NCI-H2081 (cell line): Measurements from ENCODE around the gene C12orf75.
"Not testable (repeated sequence)": the region's sequence is repeated elsewhere in the genome, so short reads cannot be mapped to it uniquely, and the experiment has no call there.

Experiments
- DNase-seq, 2 experiments: peaks; one replicate each; lab custom pipeline; 2025; lab: John Stamatoyannopoulos, UW

C12orf75 gene

DNA sequence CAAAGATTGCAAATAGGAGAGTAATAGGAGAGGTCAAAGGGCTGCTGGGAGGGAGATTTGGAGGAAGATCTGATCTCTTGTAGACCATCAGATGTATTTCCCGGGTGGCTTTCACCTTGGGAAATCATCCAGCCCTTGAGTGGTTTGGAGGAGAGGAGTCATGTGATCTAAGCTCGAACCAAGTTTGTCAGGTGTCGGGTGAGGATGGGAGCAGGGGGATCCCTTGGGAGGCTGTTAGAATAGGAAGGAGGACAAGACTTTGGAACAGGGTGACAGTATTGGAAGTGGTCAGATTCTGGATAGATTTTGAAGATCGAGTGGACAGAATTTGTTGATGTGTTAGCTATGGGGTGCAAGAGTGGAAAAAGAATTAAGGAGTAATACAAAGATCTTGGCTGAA is 46.6 kb downstream of the C12orf75 start:
- DNase-seq: no peak

DNA sequence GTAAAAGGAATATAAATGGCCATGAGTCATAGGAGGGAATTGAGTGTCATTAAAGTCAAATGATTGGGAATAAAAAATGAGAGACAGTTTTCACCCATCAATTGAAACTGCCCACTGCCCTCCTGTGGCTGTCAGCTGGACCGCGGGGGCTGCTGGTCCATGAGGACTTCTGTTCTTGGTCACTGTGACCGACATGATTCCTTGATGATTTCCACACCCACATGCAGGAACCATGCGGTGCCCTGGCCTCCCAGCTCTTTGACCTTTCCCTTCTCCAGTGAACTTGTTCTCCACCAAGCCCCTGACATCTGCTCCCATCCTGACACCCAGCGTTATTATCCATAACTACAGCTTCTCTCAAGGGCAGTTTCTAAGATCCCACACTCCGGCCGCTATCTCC is 48.4 kb downstream of the C12orf75 start:
- DNase-seq: peak; percentile 20 to 23

DNA sequence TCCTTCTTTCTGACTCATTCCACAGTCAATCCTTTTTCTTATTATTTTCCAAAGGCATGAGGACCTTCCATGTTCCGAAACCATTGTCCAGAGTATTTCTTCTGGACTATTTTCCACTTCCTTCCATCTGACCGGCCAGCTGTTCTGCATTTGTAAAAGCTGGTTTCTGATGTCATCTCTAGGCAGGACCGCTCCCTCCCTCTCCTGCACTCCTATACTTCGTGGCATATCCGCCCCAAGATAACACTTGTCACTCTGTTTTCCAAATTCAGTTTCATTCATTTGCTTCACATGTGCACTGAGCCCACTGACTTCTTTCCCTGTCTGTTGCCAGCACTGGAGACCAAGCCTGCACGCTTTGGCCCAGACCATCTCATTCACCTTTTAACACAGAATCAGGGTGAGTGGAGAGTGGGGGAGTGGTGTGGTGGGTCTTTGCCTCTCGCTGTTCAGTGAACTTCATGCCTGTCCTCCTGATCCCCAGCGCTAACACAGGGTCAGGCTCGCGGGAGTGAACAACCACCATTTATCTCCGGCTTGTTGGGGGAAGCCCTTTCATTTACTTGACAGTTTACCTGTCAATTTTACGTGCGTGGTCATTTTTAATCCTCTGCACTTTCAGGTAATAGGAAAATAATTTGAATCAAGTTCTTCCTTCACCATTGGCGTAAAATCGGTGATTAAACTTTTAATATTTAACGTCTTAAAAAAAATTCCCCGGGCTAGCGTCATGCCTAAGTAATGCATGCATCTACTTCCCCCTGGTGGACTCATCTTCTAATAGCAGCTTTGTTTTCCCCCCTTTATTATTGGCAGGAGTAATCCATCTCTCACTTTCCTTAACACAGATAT is 52.5 kb downstream of the C12orf75 start:
- peak; percentile 65 to 68 for DNase-seq

- DNase-seq: no peak
Observed at GRCh38 chr12:105384220-105384619, 53.7 kb downstream of the C12orf75 start.

GRCh38 chr12:105384916-105385535 is 54.5 kb downstream of the C12orf75 start:
- no peak for DNase-seq

GRCh38 chr12:105386431-105386830 is 55.9 kb downstream of the C12orf75 start:
- no peak for DNase-seq

DNA sequence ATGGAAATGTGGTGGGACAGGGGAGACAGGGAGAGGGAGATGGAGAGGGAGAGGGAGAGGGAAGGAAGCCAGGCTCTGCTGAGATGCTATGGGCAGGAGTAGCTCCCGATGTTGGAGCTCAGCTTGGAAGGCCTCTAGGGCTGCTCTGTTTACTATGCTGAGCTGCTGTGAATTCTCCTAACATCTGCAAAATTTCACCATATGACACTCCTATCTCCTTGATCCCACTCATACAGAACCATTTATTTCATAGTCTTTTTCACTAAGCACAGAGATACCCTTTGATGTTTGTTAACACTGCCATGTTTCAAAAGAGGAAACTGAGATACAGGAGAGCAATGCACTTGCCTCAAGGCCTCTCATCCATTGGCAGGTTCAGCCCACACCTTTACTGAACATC is 60.7 kb downstream of the C12orf75 start:
- no peak for DNase-seq

DNA sequence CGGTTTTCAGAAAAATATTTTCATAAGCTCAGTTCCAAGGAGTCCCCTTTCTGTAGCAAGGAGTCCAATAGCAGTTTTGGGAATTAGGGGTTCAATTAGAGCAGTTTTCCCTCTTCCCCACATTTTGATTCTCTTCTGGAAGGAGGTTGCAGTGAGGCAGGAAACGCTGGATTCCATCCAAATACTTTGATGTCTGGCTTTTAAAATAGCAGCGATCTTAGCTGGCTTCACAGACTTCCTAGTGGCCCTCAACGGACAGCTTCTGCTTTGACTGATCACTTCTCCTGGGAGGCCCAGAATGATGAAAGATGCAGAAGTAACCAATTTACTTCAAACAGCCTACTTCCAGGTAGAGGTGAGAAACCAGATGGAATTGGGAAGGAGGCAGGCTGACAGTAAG is 63.1 kb downstream of the C12orf75 start:
- DNase-seq: no peak

GRCh38 chr12:105396024-105396423 is 65.5 kb downstream of the C12orf75 start:
- DNase-seq: no peak

DNA sequence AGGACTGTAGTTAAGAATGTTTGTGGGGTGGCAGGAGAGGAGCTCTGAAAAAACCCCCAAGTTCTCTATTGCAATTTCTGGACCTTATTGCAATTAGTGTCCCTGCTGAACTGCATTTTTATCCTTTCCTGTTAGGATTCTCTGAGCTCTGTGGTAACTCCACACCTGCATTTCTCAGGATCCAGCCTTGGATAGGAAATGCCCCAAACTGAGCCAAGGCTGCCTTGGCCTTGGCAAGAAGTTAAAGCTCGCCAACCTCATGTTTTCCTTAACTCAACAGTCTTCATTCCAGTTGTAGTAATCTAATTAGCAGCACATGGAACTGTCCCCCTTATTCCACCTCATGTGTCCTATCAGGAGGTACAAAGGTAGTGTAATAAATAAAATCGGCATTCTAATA is 66.5 kb downstream of the C12orf75 start:
- DNase-seq: no peak

DNA sequence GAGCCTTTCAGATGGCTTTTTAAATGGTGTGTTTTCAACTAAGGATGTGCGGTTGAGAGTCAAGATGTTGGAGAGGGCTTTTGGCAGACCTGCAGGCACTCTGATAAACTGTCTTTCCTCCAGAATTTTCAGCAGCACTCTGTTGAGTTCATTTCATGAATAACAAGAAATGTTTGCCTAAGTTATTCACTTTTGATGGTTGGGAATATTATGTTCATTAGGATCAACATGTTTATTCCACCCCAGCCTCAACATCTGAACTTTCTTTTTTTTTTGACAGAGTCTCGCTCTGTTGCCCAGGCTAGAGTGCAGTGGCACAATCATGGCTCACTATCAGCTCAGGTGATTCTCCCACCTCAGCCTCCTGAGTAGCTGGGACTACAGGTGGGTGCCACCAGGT is 68.4 kb downstream of the C12orf75 start:
- DNase-seq: no peak

DNA sequence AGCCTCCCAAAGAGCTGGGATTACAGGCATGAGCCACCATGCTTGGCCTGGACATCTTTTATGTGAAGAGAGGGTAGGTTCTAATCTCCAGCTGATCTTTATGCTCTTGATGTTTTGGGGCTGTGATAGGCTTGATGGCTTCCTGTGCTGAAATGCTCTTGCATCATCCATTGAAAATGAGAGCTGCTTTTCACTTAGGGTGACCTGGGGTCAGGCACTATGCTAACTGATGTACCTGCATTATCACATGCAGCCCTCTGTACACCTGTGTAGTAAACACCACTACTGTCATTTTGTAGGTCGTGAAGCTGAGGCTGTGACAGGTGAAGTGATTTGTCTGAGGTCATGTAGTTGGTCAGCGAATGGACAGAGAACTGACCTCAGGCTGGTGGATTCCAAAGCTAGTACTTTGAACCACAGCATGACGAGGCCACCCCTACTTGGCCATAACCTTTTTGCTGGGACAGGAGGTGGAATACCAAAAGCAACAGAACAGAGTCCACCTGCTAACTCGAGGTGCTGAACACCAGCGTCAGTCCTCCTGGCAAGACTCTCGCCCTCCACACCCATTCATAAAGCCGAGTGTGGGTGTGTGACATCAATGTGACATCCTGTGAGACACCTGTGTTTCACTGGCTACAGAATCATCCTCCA is 69.1 kb downstream of the C12orf75 start:
- DNase-seq: no peak

DNA sequence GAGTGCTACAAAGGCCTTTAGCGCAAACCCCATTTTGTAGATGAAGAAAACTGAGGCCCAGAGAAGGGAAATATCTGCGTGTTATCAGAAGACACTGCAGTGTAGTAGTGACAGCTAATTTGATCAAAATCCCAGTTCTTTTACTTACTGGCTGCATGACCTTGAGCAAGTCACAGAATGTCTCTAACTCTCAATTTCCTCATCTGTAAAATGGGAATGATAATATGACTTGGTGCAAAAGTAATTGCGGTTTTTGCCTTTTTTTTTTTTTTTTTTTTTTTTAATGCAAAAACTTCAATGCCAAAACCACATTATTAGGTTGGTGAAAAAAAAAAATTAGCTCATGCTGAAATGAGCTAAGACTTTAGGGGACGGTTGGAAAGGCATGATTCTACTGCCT is 69.7 kb downstream of the C12orf75 start:
- DNase-seq: no peak

DNA sequence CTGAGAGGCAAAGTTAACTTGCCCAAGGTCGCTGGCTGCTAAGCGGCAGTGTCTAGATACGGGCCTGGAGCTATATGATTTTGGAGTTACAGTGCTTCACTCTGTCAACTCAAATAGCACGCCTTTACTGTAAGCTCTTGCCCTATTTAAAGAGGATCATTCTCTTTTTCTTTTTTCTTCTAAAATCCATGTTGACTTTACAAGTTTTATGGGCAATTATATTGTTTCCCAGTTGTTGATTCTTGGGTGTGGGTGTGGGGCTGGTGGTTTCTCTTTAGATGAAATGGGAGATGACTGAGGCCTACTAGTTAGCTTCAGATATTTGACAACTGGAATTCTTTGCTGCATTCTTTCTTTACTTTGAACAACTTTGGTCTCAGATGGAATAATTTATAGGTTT is 70.7 kb downstream of the C12orf75 start:
- DNase-seq: no peak

DNA sequence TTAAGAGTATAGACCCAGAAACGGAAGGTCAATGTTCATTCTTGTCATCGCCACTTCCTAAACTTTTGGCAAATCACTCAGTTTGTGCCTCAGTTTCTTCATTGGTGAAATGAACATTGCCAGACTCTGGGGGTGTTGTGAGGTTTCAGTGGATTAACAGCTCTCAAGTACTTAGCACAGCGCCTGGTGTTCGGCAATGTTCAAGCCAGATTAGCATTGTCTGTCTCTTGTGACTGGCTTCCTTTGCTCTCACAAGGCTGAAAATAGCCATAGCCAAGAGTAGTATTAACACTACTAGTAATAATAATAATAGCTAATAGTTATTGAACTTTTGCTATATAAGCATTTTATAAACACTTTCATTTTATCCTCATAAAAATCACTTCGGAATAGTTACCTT is 71.9 kb downstream of the C12orf75 start:
- no peak for DNase-seq

DNA sequence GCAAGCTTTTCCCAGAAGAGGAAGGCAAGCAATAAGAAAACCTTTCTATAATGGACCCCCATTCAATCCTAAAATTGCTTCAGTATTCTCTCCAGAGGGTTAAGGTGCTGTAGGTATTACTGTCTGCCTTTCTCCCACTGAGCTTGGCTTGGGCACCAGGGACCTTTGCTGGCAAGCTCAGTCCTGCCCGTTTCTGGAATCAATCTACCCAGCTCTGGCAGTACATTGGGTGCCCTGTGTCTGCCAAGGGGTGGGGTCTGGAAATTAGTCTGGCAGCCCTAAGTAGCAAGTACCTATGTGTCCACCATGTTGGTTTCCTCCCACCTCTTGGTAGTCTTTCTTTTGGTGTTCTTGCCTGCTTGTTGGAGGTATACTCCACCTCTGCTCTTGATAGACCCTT is 72.6 kb downstream of the C12orf75 start:
- no peak for DNase-seq

DNA sequence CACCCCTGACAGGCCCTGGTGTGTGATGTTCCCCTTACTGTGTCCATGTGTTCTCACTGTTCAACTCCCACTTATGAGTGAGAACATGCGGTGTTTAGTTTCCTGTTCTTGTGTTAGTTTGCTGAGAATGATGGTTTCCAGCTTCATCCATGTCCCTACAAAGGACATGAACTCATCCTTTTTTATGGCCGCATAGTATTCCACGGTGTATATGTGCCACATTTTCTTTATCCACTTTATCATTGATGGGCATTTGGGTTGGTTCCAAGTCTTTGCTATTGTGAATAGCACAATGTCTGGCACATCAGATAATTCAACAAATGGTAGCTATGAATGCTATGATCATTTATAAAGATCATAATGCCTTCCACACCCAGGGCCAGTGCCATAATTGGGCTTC is 73.6 kb downstream of the C12orf75 start:
- not testable (repeated sequence) for DNase-seq

DNA sequence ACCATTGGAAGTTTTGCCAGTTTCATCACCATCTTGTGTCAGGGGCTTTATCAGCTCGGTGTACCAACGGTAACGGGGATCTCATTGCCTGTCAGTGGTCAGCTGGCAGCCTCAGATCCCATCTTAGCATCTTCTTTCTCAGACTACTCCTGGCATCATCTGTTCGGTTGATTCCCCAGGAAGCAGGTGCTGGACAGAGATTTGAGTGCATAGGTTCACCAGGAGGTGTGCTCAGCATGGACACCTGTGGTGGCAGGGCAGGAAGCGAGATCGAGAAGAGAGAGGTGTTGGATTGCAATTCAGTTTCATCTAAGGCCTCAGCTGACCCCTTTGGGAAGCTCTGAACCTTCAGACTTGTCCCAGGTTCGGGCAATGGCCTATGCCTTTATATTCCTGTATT is 76.0 kb downstream of the C12orf75 start:
- no peak for DNase-seq

DNA sequence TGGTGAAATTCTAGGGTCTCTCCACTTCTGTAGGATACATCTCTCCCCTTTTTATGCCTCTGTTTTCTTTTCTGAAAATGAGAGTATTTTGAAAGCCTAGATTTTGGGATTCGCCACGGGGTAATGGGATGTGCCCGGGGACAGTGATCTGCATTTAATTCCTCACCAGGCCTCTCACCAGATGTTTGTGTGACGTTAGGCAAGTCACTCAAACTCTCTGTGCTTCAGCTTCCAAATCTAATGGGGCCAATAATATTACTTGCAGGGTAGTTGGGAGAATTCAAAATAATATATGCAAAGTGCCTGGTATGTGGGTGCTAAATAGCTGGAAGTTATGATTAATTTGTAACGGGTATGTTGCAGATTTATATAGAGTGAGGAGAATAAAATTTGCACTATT is 78.8 kb downstream of the C12orf75 start:
- DNase-seq: no peak

- peak; percentile 95 to 98 for DNase-seq
Observed at GRCh38 chr12:105409801-105410471, 79.4 kb downstream of the C12orf75 start.

DNA sequence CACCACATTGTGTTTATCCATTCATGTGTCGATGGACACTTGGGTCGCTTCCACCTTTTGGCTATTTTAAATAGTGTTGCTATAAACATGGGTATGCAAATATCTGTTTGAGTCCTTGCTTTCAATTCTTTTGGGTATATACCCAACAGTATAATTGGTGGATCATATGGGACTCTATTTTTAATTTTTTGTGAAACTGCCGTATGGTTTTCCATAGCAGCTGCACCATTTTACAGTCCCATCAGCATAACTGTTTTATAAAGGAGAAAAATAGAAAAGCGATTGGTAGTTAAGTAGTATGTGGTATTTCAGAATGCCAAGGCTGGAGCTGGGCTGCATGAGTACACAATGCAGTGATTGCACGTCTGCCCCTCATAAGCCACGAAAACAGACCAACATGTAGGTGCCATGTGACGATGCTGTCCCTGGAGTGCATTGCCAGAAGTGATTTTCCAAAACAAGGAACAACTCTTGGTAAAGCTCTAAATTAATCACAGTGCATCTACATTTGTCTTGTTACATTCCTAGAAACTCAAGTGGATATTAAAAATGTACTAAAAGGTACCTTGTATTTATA is 83.5 kb downstream of the C12orf75 start:
- no peak for DNase-seq

GRCh38 chr12:105417732-105418131 is 87.2 kb downstream of the C12orf75 start:
- no peak for DNase-seq
